Panc1 (cell line): ENCODE measurements around the gene UBR2. TPM values are rescaled to one million over a fixed set of nuclear protein-coding genes. Genes with fewer than 3 reads are reported as not detected.

ENCODE experiments used
- ATAC-seq: fragments of 200-7000 bp; cut with Tn5 transposase; 2 replicates; pipeline ENCODE4 v1.9.1; 2020; ENCODE audit warnings: mild to moderate bottlenecking, moderate library complexity
- BruUV-seq: library from RNA; stranded (reverse); fragments of 400-500 nt; replicated peaks from 2 replicates; lab custom pipeline; 2021; lab: Mats Ljungman, UMichigan
- CTCF ChIA-PET: fragments of 300-600 bp; sonication (Branson Sonifier 250); formaldehyde crosslinking; loops from one replicate; lab custom pipeline; 2022; ENCODE audit warnings: antibody characterized with exemption; lab: Charles Lee
- POLR2A ChIA-PET: fragments of 300-600 bp; sonication (Branson Sonifier 250); formaldehyde crosslinking; loops from one replicate; lab custom pipeline; 2022; ENCODE audit warnings: antibody characterized with exemption; lab: Charles Lee
- DNase-seq: peaks from one replicate; pipeline ENCODE4 v3.0.0-alpha.2; 2010; ENCODE audit warnings: low read depth, low spot score
- H3K27ac ChIP-seq: 2 replicates; pipeline ENCODE4 v1.5.1; 2011; ENCODE audit warnings: mild to moderate bottlenecking, low read length, inconsistent platforms
- H3K27me3 ChIP-seq: fragments of 200-500 bp; sonication (Bioruptor generic); 2 replicates; pipeline ENCODE4 v1.6.0; 2014; ENCODE audit warnings: low read length, inconsistent platforms; ENCODE audit not compliant: control insufficient read depth, insufficient read depth
- H3K36me3 ChIP-seq: fragments of 200-500 bp; sonication (Bioruptor generic); 2 replicates; pipeline ENCODE4 v1.5.1; 2014; ENCODE audit warnings: inconsistent platforms, mild to moderate bottlenecking, low read length, moderate library complexity; ENCODE audit not compliant: control insufficient read depth, insufficient read depth
- H3K4me1 ChIP-seq: 2 replicates; pipeline ENCODE4 v1.5.1; 2011; ENCODE audit warnings: inconsistent platforms, mild to moderate bottlenecking, low read length, moderate library complexity; ENCODE audit not compliant: control insufficient read depth, insufficient read depth
- H3K4me3 ChIP-seq, 2 experiments: 2 replicates each; pipeline ENCODE4 v1.5.1; 2011 to 2012; ENCODE audit warnings: low read depth in 2 of 2, low read length in 2 of 2, mild to moderate bottlenecking in 2 of 2, inconsistent platforms in 1 of 2, moderate library complexity in 1 of 2
- H3K9me3 ChIP-seq: fragments of 200-500 bp; sonication (Bioruptor generic); 2 replicates; pipeline ENCODE4 v1.5.1; 2014; ENCODE audit warnings: low read depth, mild to moderate bottlenecking, inconsistent platforms, low read length, moderate library complexity; ENCODE audit not compliant: control insufficient read depth, insufficient read depth
- POLR2AphosphoS5 ChIP-seq: IDR thresholded peaks from 2 replicates; pipeline ENCODE4 v1.6.1; 2012; ENCODE audit warnings: mild to moderate bottlenecking, low read depth, low read length, moderate library complexity
- SIN3A ChIP-seq: IDR thresholded peaks from 2 replicates; pipeline ENCODE4 v1.6.1; 2012; ENCODE audit warnings: low read depth, mild to moderate bottlenecking, low read length, moderate library complexity, borderline replicate concordance; ENCODE audit not compliant: insufficient read depth
- TCF7L2 ChIP-seq: IDR thresholded peaks from 2 replicates; pipeline ENCODE4 v1.6.1; 2011; ENCODE audit warnings: mild to moderate bottlenecking, low read depth, low read length, inconsistent platforms
- in situ Hi-C: cut with HindIII; loops from 2 replicates; pipeline ENCODE4 v1.10.0; 2016; ENCODE audit warnings: low sequenced_read_pairs, low pct_unique_long_range_greater_than_20kb
- intact Hi-C: fragments of 100-400 bp; cut with micrococcal nuclease; formaldehyde crosslinking; loops from one replicate; pipeline ENCODE4 v1.10.0; 2022; ENCODE audit not compliant: unreplicated experiment
- total RNA-seq: library from RNA; stranded (reverse); gene quantifications from one replicate; pipeline ENCODE4 v1.2.1, GENCODE V29; 2021; ENCODE audit not compliant: unreplicated experiment
- TF ChIP-seq, protein P1 (sequence below): fragments of 450-650 bp; IDR thresholded peaks from 2 replicates; pipeline ENCODE4 v1.5.1; 2017; ENCODE audit warnings: mild to moderate bottlenecking
- TF ChIP-seq, protein P2 (sequence below), 2 experiments: IDR thresholded peaks; 2 replicates each; pipeline ENCODE4 v1.6.1; 2011 to 2012; ENCODE audit warnings: low read depth in 2 of 2, control low read depth in 1 of 2, low read length in 1 of 2, mild to moderate bottlenecking in 1 of 2, moderate library complexity in 1 of 2; ENCODE audit not compliant: insufficient read depth in 1 of 2

The UBR2 gene
- total RNA-seq, 1 experiment from 2014 or later: 19.1 TPM

DNA sequence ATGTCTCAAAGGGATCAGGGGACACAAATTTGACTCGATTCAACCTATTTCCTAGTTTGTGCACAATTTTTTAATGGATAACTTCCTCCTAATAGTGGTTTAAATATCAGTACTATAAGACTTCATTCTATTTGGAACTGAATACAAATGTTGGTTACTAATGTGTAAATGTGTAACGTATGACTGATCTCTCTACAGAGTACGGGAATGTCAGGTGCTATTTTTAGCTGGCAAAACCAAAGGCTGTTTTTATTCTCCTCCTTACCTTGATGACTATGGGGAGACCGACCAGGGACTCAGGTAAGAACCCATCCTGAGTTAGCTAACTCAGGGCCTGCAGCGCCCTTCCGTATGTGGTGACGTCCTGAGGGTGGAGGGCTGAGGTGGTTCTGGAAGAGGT lies 125.5 kb downstream of the UBR2 start:
- in situ Hi-C loops: no loop called here

DNA sequence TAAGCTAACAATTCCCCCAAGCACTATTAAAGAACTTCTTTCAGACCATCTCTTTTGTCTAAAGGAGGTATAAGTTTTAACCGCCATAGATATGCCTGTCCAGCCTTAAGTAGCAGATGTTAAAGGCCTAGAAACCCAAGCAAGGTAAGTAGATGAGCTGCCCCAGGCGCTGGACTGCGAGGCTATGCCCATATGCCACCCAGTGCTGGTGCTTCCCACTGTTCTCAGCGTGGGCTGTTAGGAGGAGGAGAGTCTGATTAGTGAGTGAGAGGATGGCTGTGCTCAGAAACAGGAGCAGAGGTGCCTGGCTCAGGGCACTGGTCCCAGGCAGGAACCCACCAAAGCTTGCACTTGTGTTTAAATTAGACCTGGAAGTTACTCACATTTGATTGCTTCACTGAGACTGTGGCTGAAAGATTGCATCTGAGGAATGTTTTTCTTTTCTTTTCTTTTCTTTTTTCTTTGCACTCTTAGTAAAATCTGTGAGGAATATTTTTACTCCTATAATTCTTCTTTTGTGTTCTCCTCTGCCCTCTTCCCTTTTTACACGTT lies 126.4 kb downstream of the UBR2 start:
- in situ Hi-C loops: no loop called here

More for the DNA sequence above, 125.5 kb downstream of the UBR2 start:
- Histone ChIP-seq H3K27me3 (no peaks in the 10 kb centered on the region), H3K4me3 (no peak overlapping the region), H3K36me3 (peaks cover 25% of the 10 kb centered on the region), H3K4me1 (no peaks in the 10 kb centered on the region), H3K9me3 (no peaks in the 10 kb centered on the region), H3K27ac (no peak overlapping the region)
- TF ChIP-seq SIN3A: no peak
- TF ChIP-seq, protein P1, sequence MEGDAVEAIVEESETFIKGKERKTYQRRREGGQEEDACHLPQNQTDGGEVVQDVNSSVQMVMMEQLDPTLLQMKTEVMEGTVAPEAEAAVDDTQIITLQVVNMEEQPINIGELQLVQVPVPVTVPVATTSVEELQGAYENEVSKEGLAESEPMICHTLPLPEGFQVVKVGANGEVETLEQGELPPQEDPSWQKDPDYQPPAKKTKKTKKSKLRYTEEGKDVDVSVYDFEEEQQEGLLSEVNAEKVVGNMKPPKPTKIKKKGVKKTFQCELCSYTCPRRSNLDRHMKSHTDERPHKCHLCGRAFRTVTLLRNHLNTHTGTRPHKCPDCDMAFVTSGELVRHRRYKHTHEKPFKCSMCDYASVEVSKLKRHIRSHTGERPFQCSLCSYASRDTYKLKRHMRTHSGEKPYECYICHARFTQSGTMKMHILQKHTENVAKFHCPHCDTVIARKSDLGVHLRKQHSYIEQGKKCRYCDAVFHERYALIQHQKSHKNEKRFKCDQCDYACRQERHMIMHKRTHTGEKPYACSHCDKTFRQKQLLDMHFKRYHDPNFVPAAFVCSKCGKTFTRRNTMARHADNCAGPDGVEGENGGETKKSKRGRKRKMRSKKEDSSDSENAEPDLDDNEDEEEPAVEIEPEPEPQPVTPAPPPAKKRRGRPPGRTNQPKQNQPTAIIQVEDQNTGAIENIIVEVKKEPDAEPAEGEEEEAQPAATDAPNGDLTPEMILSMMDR: no peak
- TF ChIP-seq POLR2AphosphoS5: no peak
- DNase-seq (no peak), ATAC-seq (no peak)
- intact Hi-C loops: no loop called here
- CTCF ChIA-PET: no interaction called here
- POLR2A ChIA-PET: no interaction called here
- BruUV-seq: no TSS peak

More for the DNA sequence above, 126.4 kb downstream of the UBR2 start:
- DNase-seq (no peak), ATAC-seq (no peak)
- Histone ChIP-seq H3K27me3 (no peaks in the 10 kb centered on the region), H3K36me3 (peaks cover 23% of the 10 kb centered on the region), H3K9me3 (no peaks in the 10 kb centered on the region), H3K27ac (no peak overlapping the region), H3K4me3 (no peak overlapping the region), H3K4me1 (no peaks in the 10 kb centered on the region)
- POLR2A ChIA-PET: no interaction called here
- no TSS peak for BruUV-seq
- TF ChIP-seq POLR2AphosphoS5: no peak
- TF ChIP-seq, protein P1: no peak
- no peak for TF ChIP-seq SIN3A
- TF ChIP-seq TCF7L2: no peak
- TF ChIP-seq, protein P2, sequence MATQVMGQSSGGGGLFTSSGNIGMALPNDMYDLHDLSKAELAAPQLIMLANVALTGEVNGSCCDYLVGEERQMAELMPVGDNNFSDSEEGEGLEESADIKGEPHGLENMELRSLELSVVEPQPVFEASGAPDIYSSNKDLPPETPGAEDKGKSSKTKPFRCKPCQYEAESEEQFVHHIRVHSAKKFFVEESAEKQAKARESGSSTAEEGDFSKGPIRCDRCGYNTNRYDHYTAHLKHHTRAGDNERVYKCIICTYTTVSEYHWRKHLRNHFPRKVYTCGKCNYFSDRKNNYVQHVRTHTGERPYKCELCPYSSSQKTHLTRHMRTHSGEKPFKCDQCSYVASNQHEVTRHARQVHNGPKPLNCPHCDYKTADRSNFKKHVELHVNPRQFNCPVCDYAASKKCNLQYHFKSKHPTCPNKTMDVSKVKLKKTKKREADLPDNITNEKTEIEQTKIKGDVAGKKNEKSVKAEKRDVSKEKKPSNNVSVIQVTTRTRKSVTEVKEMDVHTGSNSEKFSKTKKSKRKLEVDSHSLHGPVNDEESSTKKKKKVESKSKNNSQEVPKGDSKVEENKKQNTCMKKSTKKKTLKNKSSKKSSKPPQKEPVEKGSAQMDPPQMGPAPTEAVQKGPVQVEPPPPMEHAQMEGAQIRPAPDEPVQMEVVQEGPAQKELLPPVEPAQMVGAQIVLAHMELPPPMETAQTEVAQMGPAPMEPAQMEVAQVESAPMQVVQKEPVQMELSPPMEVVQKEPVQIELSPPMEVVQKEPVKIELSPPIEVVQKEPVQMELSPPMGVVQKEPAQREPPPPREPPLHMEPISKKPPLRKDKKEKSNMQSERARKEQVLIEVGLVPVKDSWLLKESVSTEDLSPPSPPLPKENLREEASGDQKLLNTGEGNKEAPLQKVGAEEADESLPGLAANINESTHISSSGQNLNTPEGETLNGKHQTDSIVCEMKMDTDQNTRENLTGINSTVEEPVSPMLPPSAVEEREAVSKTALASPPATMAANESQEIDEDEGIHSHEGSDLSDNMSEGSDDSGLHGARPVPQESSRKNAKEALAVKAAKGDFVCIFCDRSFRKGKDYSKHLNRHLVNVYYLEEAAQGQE (IDR thresholded peaks at IDR 0.05; ENCODE audit: insufficient read depth in 1 of 2, low read depth in 2 of 2, low read length in 1 of 2): no peak
- CTCF ChIA-PET: no interaction called here
- intact Hi-C loops: no loop called here
